ENCODE data around the gene RNASEH1. TPM values are rescaled to one million over a fixed set of nuclear protein-coding genes. Genes with fewer than 3 reads are reported as not detected.

RNASEH1 gene
- total RNA-seq, 1 experiment from 2014 or later: 38.2 TPM

GRCh38 chr2:3580449-3580848 lies 22.3 kb upstream of the RNASEH1 start:
- Histone ChIP-seq H3K9me2 (ENCODE audit: insufficient read depth) (no peaks in the 10 kb centered on the region), H3K27me3 (ENCODE audit: insufficient read depth, low read length) (no peaks in the 10 kb centered on the region), H3K4me1 (ENCODE audit: control insufficient read depth in 1 of 2, insufficient read depth in 2 of 2, low read length in 2 of 2) (peaks cover 5 to 18% of the 10 kb centered on the region in 2 experiments; a peak in 3 of 4 replicates), H3K79me2 (ENCODE audit: insufficient read depth, low read length) (peaks cover 63% of the 10 kb centered on the region), H3K27ac (ENCODE audit: low read depth, low read length) (no peak overlapping the region), H3K9me3 (ENCODE audit: control insufficient read depth in 1 of 2, insufficient read depth in 1 of 2, low read depth in 1 of 2, low read length in 2 of 2) (no peaks in the 10 kb centered on the region), H3K9ac (ENCODE audit: low read length) (no peak overlapping the region), H2AFZ (ENCODE audit: low read depth, low read length, poor library complexity, severe bottlenecking) (no peak overlapping the region), H3K4me2 (ENCODE audit: low read length) (no peak overlapping the region), H3K4me3 (replicated peaks in 1 of 2; ENCODE audit: low read depth in 1 of 2, low read length in 2 of 2) (no peak overlapping the region), H4K20me1 (ENCODE audit: insufficient read depth) (peaks cover 38% of the 10 kb centered on the region; the same call in 1 of the 2 replicates), H3K36me3 (ENCODE audit: control insufficient read depth in 1 of 2, insufficient read depth in 2 of 2, low read length in 2 of 2) (peaks cover 62 to 63% of the 10 kb centered on the region in 2 experiments)
- RAD21 ChIA-PET (ENCODE audit: low non-redundant PET in 1 of 2, low total read pairs in 2 of 2, uncharacterized antibody in 2 of 2, unreplicated experiment in 2 of 2): no interaction called here
- TF ChIP-seq EGR1 (IDR thresholded peaks at IDR 0.05; ENCODE audit: low read depth): no peak
- TF ChIP-seq SRF (IDR thresholded peaks at IDR 0.05; ENCODE audit: low read depth): no peak
- no peak for TF ChIP-seq REST (IDR thresholded peaks at IDR 0.05; ENCODE audit: low read depth)
- TF ChIP-seq SP1 (IDR thresholded peaks at IDR 0.05; ENCODE audit: low read depth): no peak
- DNase-seq (ENCODE audit: low read depth, low spot score) (no peak), ATAC-seq (no peak)
- BruUV-seq (replicated peaks): no TSS peak
- CTCF ChIA-PET: no interaction called here
- intact Hi-C loops (cut with micrococcal nuclease): no loop called here
- POLR2A ChIA-PET: no interaction called here

DNA sequence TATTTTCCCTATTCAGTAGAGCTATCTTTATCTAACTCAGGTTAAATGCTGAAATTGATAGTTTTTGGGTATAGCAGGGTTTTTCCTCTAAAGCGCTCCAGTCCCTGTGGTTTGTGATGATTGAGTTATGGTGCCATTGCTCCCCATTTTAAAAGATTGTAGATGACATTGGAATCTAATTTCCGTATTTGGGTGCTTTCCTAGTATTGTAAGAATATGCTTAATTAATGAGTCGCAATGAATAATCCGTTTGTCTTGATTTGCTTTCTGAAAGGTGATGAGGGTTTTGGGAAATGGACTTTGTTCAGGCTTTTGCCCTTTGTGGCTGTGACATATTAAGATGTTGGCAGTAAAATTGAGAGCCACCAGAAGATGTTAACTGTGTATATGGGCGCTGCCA lies 20.9 kb upstream of the RNASEH1 start:
- ATAC-seq (no peak), DNase-seq (ENCODE audit: low read depth, low spot score) (no peak)
- Histone ChIP-seq H3K9ac (ENCODE audit: low read length) (no peak overlapping the region), H3K4me1 (ENCODE audit: control insufficient read depth in 1 of 2, insufficient read depth in 2 of 2, low read length in 2 of 2) (peaks cover 5 to 27% of the 10 kb centered on the region in 2 experiments; a peak in 3 of 4 replicates), H3K9me2 (ENCODE audit: insufficient read depth) (no peaks in the 10 kb centered on the region), H3K4me3 (replicated peaks in 1 of 2; ENCODE audit: low read depth in 1 of 2, low read length in 2 of 2) (no peak overlapping the region), H3K36me3 (ENCODE audit: control insufficient read depth in 1 of 2, insufficient read depth in 2 of 2, low read length in 2 of 2) (peaks cover 62 to 63% of the 10 kb centered on the region in 2 experiments), H3K4me2 (ENCODE audit: low read length) (no peak overlapping the region), H3K79me2 (ENCODE audit: insufficient read depth, low read length) (peaks cover 67% of the 10 kb centered on the region), H3K9me3 (ENCODE audit: control insufficient read depth in 1 of 2, insufficient read depth in 1 of 2, low read depth in 1 of 2, low read length in 2 of 2) (no peaks in the 10 kb centered on the region), H3K27ac (ENCODE audit: low read depth, low read length) (no peak overlapping the region), H2AFZ (ENCODE audit: low read depth, low read length, poor library complexity, severe bottlenecking) (no peak overlapping the region), H4K20me1 (ENCODE audit: insufficient read depth) (peaks cover 38% of the 10 kb centered on the region; the same call in 1 of the 2 replicates), H3K27me3 (ENCODE audit: insufficient read depth, low read length) (no peaks in the 10 kb centered on the region)
- BruUV-seq (replicated peaks): no TSS peak
- POLR2A ChIA-PET: interaction anchor here (1.0 kb wide), 1 partner anchor 201 kb away, joined by 3 read pairs; the partner anchor contains the start of gene EIPR1
- intact Hi-C loops (cut with micrococcal nuclease): no loop called here
- RAD21 ChIA-PET (ENCODE audit: low non-redundant PET in 1 of 2, low total read pairs in 2 of 2, uncharacterized antibody in 2 of 2, unreplicated experiment in 2 of 2): no interaction called here
- CTCF ChIA-PET: no interaction called here
- TF ChIP-seq JUND (IDR thresholded peaks at IDR 0.05) (no peak), ELF1 (IDR thresholded peaks at IDR 0.05; ENCODE audit: borderline replicate concordance, low read depth) (no peak), MAX (IDR thresholded peaks at IDR 0.05) (no peak), REST (IDR thresholded peaks at IDR 0.05; ENCODE audit: low read depth) (no peak), POLR2AphosphoS5 (IDR thresholded peaks at IDR 0.05; ENCODE audit: low read depth, low read length) (no peak), EGR1 (IDR thresholded peaks at IDR 0.05; ENCODE audit: low read depth) (no peak), EZH2 (IDR thresholded peaks at IDR 0.05) (no peak), TCF7L2 (IDR thresholded peaks at IDR 0.05; ENCODE audit: borderline replicate concordance, extremely low read depth, insufficient read depth, insufficient read length) (no peak), FOSL1 (IDR thresholded peaks at IDR 0.05; ENCODE audit: low read depth) (no peak)
